GM18498 (cell line): Measurements from ENCODE around the gene POTEB3.
"Not testable (repeated sequence)": the region's sequence is repeated elsewhere in the genome, so short reads cannot be mapped to it uniquely, and the experiment has no call there.

Source experiments
- ATAC-seq: cut with Tn5 transposase; IDR thresholded peaks from one replicate; pipeline ENCODE4 v1.9.1; 2021; ENCODE audit warnings: mild to moderate bottlenecking, moderate library complexity; ENCODE audit not compliant: unreplicated experiment

The POTEB3 gene

GRCh38 chr15:21440399-21440798 lies at the start of gene POTEB3:
POTEB3 (minus strand) TSS chr15:21440499; CDS start chr15:21440011, 488 bp downstream.
- ATAC-seq = not testable (repeated sequence)

GRCh38 chr15:21453683-21454082 lies 13.4 kb upstream of the POTEB3 start:
- ATAC-seq = not testable (repeated sequence)

- not testable (repeated sequence) for ATAC-seq
Observed at GRCh38 chr15:21451920-21452563, 11.7 kb upstream of the POTEB3 start.

GRCh38 chr15:21451487-21451886 lies 11.2 kb upstream of the POTEB3 start:
- not testable (repeated sequence) for ATAC-seq

GRCh38 chr15:21407366-21407765 lies 32.9 kb downstream of the POTEB3 start:
- ATAC-seq = not testable (repeated sequence)

GRCh38 chr15:21401531-21401930 lies 38.8 kb downstream of the POTEB3 start:
- not testable (repeated sequence) for ATAC-seq

- not testable (repeated sequence) for ATAC-seq
Observed at GRCh38 chr15:21399111-21399510, 41.2 kb downstream of the POTEB3 start.

- not testable (repeated sequence) for ATAC-seq
Observed at GRCh38 chr15:21398511-21398910, 41.8 kb downstream of the POTEB3 start.

- ATAC-seq = not testable (repeated sequence)
Observed at GRCh38 chr15:21397656-21398055, 42.6 kb downstream of the POTEB3 start.

- not testable (repeated sequence) for ATAC-seq
Observed at GRCh38 chr15:21397186-21397585, 43.1 kb downstream of the POTEB3 start.

- ATAC-seq = not testable (repeated sequence)
Observed at GRCh38 chr15:21385961-21386360, 54.3 kb downstream of the POTEB3 start.

GRCh38 chr15:21383866-21384485 lies 56.3 kb downstream of the POTEB3 start:
- not testable (repeated sequence) for ATAC-seq

- ATAC-seq = not testable (repeated sequence)
Observed at GRCh38 chr15:21373682-21374081, 66.6 kb downstream of the POTEB3 start.

GRCh38 chr15:21369177-21369576 lies 71.1 kb downstream of the POTEB3 start:
- not testable (repeated sequence) for ATAC-seq

- ATAC-seq = not testable (repeated sequence)
Observed at GRCh38 chr15:21368625-21369024, 71.7 kb downstream of the POTEB3 start.
